Right cardiac atrium (tissue), 5 donors: Measurements from ENCODE around the gene CDC42EP1. TPM values are rescaled to one million over a fixed set of nuclear protein-coding genes. Genes with fewer than 3 reads are reported as not detected.

Experiments used
- ATAC-seq, 2 donors: fragments of 200-7000 bp; cut with Tn5 transposase; one replicate each; pipeline versions ENCODE4 v1.8.0 to v1.9.1; 2020; ENCODE audit warnings: moderate library complexity in 2 of 2, mild to moderate bottlenecking in 1 of 2
- DNase-seq, 3 donors: peaks; one replicate each; pipeline ENCODE4 v3.0.0-alpha.2; 2020
- H3K27ac ChIP-seq: one replicate; pipeline ENCODE4 v1.5.1; 2013; ENCODE audit warnings: mild to moderate bottlenecking, low read length, control low read depth, moderate library complexity
- H3K27me3 ChIP-seq: one replicate; pipeline ENCODE4 v1.6.1; 2013; ENCODE audit not compliant: control insufficient read depth, insufficient read depth
- H3K4me1 ChIP-seq: one replicate; pipeline ENCODE4 v1.6.1; 2013; ENCODE audit warnings: low read length; ENCODE audit not compliant: control insufficient read depth, insufficient read depth
- H3K4me3 ChIP-seq: one replicate; pipeline ENCODE4 v1.5.1; 2013; ENCODE audit warnings: low read length, control low read depth
- H3K9me3 ChIP-seq: one replicate; pipeline ENCODE4 v1.6.1; 2013; ENCODE audit warnings: low read length; ENCODE audit not compliant: control insufficient read depth
- WGBS: extraction: QIAGEN DNeasy Blood & Tissue Kit; methylation state at CpG from one replicate; pipeline ENCODE4 v1.1.7; 2013; 5-methylcytosine and 5-hydroxymethylcytosine counted together
- intact Hi-C, 4 donors: fragments of 100-400 bp; cut with DNase I; formaldehyde crosslinking; loops; one replicate each; pipeline versions ENCODE4 v1.11.0 to v1.14.0; 2022 to 2023
- long read RNA-seq, 4 donors: library from polyadenylated mRNA; unstranded; transcript quantifications; one replicate each; pipeline ENCODE4 v2.0.0, GENCODE V29; 2020 to 2021
- polyA plus RNA-seq: library from polyadenylated mRNA; stranded (reverse); fragments of 200-250 nt; gene quantifications from one replicate; pipeline ENCODE4 v1.2.3, GENCODE V29; 2013
- total RNA-seq, 4 donors: library from RNA; stranded (reverse); fragmentation: NEBNext Ultra II Directional; extraction: Animal tissue kit (Norgen Biotek cat#: 25700); gene quantifications; one replicate each; pipeline ENCODE4 v1.2.1, GENCODE V29; 2021
- donor health status: healthy with polysubstance abuse.
- donor health status: DM: no; HTN: yes; CAD: no.
- donor health status: DM: no; HTN: no; CAD: no.
- donor health status: DM: no; HTN: yes; CAD: no; lungs with severe emphysema.
- donor health status: DM: yes; HTN: yes; CAD: no.

Gene CDC42EP1, protein sequence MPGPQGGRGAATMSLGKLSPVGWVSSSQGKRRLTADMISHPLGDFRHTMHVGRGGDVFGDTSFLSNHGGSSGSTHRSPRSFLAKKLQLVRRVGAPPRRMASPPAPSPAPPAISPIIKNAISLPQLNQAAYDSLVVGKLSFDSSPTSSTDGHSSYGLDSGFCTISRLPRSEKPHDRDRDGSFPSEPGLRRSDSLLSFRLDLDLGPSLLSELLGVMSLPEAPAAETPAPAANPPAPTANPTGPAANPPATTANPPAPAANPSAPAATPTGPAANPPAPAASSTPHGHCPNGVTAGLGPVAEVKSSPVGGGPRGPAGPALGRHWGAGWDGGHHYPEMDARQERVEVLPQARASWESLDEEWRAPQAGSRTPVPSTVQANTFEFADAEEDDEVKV
- total RNA-seq (10 to 100 TPM; 19.7 to 31.3 (median 21.7) TPM), polyA plus RNA-seq (20.7 TPM)
- long read RNA-seq, donor 1, transcript CDC42EP1-201 (3 exons, 2,181 nt): major isoform, 12 of 36 reads
- long read RNA-seq, donor 1, partial matches to known transcripts: 14 of 36 reads
- long read RNA-seq, donor 1, other reads (novel, unspliced or antisense): 10 of 36 reads
- long read RNA-seq, donor 2, transcript CDC42EP1-201 (3 exons, 2,181 nt): major isoform, 10 of 12 reads
- long read RNA-seq, donor 2, partial matches to known transcripts: 1 of 12 reads
- long read RNA-seq, donor 2, other reads (novel, unspliced or antisense): 1 of 12 reads
- long read RNA-seq, donor 3, partial matches to known transcripts: 10 of 14 reads
- long read RNA-seq, donor 3, other reads (novel, unspliced or antisense): 3 of 14 reads
- long read RNA-seq, donor 4, transcript CDC42EP1-201 (3 exons, 2,181 nt): major isoform, 9 of 18 reads
- long read RNA-seq, donor 4, partial matches to known transcripts: 9 of 18 reads
- long read RNA-seq, donor 4, other reads (novel, unspliced or antisense): 0 of 18 reads

DNA sequence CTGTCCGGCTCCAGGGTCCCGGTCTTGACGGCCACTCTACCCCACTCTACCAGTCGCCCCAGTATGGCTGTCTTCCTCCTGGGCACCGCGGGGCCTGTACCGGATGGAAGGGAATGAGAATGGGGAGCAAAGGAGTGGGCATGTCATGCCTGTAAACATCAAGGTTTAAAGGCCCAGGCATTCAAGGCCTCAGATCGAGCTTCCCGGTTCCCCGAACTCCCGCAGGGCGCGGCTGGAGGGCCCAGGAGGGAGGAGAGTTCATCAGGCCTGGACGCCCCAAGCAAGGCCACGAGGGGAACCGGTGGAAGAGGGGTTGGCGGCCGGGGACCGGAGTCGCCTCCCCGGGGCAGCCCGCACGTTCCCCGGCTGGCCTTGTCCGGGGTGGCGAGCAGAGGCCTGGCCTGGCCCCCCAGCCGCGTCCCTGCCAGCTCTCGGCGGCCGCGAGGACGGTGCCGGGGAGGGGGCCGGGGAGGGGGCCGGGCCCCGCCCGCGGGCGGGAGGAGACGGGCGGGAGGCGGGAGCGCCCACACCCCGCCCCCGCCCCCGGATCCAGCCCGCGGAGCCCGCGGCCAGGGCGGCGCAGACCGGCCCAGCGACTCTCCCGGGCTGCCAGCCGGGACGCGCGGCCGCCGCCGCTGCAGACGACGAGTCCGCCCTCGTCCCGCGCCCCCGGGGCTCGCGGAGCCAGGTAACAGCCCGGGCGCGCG, at the start of gene CDC42EP1:
TSS of gene CDC42EP1 (plus strand) at position 580 of the 707 bp plus-strand sequence. CDS start 5,870 bp downstream, outside the sequence.
- Histone ChIP-seq H3K4me1 (peaks cover 12% of the 10 kb centered on the region), H3K9me3 (no peaks in the 10 kb centered on the region), H3K27me3 (no peaks in the 10 kb centered on the region), H3K27ac (peak within 1 kb of the TSS; percentile 98), H3K4me3 (peak within 1 kb of the TSS; percentile 90)
- intact Hi-C loops: loop anchor here in 1 of 4 donors (10.0 kb wide), 1 partner anchor 235 kb away; no protein-coding TSS in a partner anchor
- ATAC-seq (peak; percentile 40 to 67), DNase-seq (peak; percentile 72 to 88 (median 86))
- 6% methylated on average over 75 of the region's 76 CpGs for WGBS

DNA sequence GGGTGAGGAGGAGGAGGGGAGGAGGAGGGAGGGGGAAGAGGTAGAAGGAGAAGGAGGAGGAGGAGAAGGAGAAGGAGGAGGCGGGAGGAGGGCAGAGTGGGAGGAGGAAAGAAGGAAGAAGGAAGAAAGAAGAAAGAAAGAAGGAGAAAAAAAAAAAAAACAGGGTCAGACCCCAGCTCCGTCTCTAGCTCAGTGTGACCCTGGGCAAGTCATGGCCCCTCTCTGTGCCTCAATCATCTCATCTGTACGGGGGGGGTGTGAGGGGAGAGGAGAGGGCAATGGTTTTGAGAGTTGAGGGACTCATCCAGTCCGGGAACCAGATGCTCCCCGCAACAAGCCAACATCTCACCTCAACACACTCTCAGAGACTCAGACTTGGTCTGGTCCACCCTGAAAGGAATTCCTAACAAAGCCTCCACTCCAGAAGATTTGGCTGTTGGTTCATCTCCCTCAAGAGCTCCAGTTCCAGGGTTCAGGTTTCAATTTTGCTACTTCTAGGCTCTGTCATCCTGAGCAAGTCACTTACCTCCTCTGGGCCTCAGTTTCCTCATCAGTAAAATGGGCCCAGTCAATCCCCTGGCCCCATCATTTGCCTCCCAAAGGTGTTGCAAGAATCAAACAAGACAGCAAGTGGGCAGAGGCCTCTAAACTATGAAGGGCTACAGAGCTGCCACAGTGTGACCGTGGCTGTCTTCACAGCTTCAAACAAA, 48.7 kb upstream of the CDC42EP1 start:
- Histone ChIP-seq H3K4me3 (no peak overlapping the region), H3K9me3 (no peaks in the 10 kb centered on the region), H3K27me3 (no peaks in the 10 kb centered on the region), H3K4me1 (no peaks in the 10 kb centered on the region), H3K27ac (no peak overlapping the region)
- ATAC-seq (no peak), DNase-seq (peak in 2 of 3 donors; percentile 21)
- intact Hi-C loops: no loop called here
- WGBS: 88% methylated on average over 6 of the region's 6 CpGs

DNA sequence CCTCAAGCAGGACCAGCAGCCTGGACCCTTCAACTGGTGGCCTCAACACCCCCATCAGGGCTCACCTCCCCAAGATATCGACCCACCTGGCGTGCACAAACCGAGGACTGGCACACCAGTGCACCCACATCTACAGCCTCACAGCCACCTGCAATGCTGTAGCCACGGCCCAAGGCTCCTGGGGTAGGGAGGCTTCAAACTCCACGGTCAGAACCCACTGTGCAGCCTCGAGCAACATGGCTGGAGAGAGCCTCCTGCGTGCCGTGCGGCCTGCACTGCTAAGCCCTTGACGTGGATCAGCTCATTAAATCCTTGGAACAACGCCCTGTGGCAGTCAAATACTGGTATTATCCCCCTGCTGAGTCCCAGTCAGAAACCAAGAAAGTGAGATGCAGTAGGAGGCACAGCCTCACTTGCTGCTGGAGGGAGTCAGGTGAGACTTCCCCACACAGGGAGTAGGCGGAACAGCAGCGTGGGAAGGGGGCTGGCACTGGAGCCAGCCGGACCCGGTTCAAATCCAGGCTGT, 45.7 kb upstream of the CDC42EP1 start:
- WGBS: 84% methylated on average over 15 of the region's 15 CpGs
- intact Hi-C loops: no loop called here
- no peak overlapping the region for H3K4me3 ChIP-seq
- no peak for ATAC-seq
- no peaks in the 10 kb centered on the region for H3K4me1 ChIP-seq
- H3K27me3 ChIP-seq: no peaks in the 10 kb centered on the region
- no peak overlapping the region for H3K27ac ChIP-seq
- H3K9me3 ChIP-seq: no peaks in the 10 kb centered on the region
- DNase-seq: peak in 1 of 3 donors; percentile 26

DNA sequence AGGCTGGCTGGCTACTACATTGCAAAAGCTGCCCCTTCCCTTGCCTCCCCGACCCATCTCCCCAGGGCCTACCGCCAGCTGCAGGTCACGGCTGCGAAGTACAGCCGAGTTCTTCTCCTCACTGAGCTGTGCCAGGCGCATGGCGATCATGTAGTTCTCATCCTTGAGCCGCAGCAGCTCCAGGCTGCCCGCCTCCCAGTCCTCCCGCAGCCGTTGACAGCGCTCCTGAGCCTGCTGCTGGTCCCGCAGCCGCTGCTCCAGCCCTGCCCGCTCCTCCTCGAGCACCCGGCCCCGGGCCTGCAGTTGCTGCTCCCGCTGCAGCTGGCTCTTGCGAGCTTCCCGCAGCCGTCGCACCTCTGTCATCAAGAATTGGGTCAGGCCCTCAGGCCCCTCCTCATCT, 44.4 kb upstream of the CDC42EP1 start:
- intact Hi-C loops: no loop called here
- Histone ChIP-seq H3K9me3 (no peaks in the 10 kb centered on the region), H3K4me1 (no peaks in the 10 kb centered on the region), H3K27me3 (no peaks in the 10 kb centered on the region), H3K27ac (no peak overlapping the region), H3K4me3 (no peak overlapping the region)
- 87% methylated on average over 23 of the region's 23 CpGs for WGBS
- ATAC-seq (no peak), DNase-seq (peak in 1 of 3 donors; percentile 49)

DNA sequence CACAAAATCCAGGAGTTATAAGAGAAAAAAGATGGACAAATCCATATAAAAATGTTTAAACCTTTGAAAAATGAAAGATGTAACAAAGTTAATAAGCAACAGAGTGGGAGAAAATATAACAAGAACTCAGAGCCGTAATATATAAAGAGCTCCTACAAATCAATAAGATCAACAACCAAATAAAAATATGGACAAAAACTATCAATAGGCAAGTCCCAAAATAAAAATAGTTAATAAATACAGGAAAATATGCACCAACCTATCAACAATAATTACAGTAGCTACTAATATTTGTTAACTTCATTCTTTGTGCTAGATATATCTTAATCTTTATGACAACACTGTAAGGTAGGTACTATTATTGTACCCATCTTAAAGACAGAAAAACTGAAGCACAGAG, 43.8 kb upstream of the CDC42EP1 start:
- Histone ChIP-seq H3K9me3 (no peaks in the 10 kb centered on the region), H3K27ac (no peak overlapping the region), H3K4me3 (no peak overlapping the region), H3K4me1 (no peaks in the 10 kb centered on the region), H3K27me3 (no peaks in the 10 kb centered on the region)
- intact Hi-C loops: no loop called here
- no peak for DNase-seq
- WGBS: 99% methylated on average over 1 of the region's 1 CpG
- no peak for ATAC-seq

DNA sequence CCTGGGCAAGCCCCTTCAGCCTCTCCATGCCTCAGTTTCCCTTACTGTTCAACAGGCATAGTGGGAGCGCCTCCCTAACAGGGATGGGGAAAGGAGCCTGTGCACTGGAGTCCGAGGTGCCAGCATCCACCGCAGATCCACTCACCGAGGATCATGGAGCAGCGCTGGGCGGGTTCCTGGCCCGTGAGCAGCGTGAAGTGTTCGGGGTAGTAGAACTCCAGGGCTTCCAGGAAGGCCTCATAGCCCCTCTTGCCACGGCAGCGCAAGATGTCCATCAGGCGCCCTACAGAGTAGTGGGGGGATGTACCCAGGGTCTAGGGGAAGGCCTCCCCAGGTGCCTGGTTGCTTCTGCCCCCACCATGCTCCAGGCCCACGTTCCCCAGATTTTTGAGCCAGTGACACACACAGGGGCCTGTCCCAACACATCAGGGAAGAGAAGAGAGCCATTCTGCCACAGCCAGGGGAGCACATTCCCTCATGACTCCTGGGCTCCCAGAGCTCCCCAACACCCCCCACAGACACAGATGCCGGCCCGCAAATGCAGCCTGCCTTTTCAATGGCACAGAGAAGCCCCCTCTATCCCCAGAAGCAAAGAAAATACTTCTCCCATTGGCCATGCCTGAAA, 42.3 kb upstream of the CDC42EP1 start:
- ATAC-seq (peak in 1 of 2 donors; percentile 2), DNase-seq (peak in 1 of 3 donors; percentile 54)
- Histone ChIP-seq H3K27me3 (no peaks in the 10 kb centered on the region), H3K4me3 (peak overlapping the region; percentile 60), H3K4me1 (no peaks in the 10 kb centered on the region), H3K27ac (peak overlapping the region; percentile 19), H3K9me3 (no peaks in the 10 kb centered on the region)
- WGBS: 76% methylated on average over 15 of the region's 15 CpGs
- intact Hi-C loops: no loop called here

DNA sequence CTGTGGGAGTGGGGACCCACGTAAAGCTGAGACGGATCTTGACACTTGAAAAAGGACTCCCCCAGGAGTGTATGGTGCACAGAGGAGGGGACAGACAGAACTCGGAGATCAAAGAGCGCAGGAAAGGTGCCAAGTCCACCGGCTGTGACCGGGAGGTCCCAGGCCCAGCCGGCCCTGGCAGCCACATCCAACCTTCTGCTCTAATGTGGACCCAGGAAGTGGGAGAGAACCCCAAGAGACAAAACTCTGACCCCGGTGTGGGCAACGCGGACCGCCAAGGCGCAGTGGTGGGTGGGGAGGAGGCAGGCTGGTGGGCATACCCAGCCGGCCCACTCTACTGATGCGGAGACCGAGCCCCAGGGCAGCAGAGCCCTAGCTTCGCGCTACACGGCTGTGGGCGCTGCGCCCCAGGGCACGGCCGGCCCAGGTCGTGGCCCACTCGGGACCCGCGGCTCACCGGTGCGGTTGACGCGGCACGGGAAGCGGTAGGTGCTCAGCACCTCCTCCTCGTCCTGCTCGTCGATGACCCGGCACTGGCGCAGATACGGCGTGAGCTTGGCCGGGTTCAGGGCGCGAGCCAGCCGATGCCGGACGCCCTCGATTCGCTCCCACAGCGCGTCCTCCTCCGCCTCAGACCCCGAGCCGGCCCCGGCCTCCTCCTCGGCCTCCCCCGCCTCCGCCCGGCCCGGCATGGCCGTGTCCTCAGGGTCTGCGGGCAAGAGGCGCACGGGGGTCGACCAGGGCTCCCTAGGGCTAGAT, 41.6 kb upstream of the CDC42EP1 start:
- peak in 1 of 3 donors; percentile 63 for DNase-seq
- ATAC-seq: peak; percentile 15 to 27
- WGBS: 14% methylated on average over 63 of the region's 63 CpGs
- peak overlapping the region; percentile 19 for H3K27ac ChIP-seq
- intact Hi-C loops: no loop called here
- peak overlapping the region; percentile 60 for H3K4me3 ChIP-seq
- H3K27me3 ChIP-seq: no peaks in the 10 kb centered on the region
- no peaks in the 10 kb centered on the region for H3K9me3 ChIP-seq
- no peaks in the 10 kb centered on the region for H3K4me1 ChIP-seq

DNA sequence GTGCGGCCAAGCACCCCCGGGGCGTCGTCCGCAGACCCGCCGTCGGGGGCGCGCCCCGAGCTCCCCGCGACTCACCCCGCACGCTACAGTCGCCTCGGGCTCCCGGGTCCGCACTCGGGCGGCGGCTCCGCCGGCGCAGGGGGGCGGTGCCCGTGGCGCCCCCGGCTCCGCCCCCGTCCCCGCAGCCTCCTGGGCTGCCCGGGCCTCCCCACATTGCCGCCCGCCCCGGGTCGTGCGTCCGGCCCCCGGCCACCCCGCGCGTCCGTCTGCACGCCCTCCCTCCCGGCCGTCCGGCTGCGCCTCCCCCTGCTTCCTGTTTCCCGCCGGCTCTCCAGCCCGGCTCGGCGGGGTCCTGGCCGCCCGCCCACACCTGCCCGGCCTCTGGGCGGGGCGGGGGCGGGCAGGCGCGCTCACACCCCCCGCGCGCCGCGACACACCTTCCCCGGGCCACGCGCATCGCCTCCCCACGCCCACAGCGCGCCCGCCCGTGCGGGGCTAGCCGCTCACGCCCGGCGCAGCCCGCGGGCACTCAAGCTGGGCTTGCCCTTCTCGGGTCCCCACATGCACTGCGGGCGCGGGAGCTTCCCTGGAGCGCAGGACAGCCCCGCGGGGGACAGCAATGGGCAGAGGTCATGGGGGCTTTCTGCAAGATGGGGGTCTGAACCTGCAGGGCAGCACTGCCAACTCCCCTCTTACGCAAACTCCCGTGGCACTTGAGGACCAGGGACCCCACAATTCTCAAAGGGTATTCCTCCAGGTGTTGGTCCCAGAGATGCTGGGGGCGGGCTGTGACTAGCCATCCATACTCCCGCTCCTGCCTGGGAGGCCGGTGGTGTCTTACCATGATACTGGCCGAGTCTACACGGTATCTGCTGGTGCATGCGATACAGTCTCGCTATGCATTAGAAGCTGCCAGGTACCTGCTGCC, 40.7 kb upstream of the CDC42EP1 start, which contains the start of gene CARD10:
TSS of gene CARD10 (minus strand) at position 148 of the 928 bp plus-strand sequence. CDS start 215 bp downstream, outside the sequence.
- Histone ChIP-seq H3K9me3 (no peaks in the 10 kb centered on the region), H3K4me3 (peak within 1 kb of the TSS; percentile 60), H3K4me1 (no peaks in the 10 kb centered on the region), H3K27ac (peak within 1 kb of the TSS; percentile 19), H3K27me3 (no peaks in the 10 kb centered on the region)
- WGBS: 4% methylated on average over 99 of the region's 99 CpGs
- intact Hi-C loops: loop anchor here in 1 of 4 donors (2.0 to 10.0 kb wide), 2 partner anchors 35 to 55 kb away; no protein-coding TSS in a partner anchor
- ATAC-seq (peak; percentile 58 to 69), DNase-seq (peak in 2 of 3 donors; percentile 75 to 81)
